HL-60 (cell line): ENCODE results near the gene CYP2J2.

ENCODE experiments used
- DNase-seq, 2 experiments: peaks; one replicate each; pipeline ENCODE4 v3.0.0-alpha.2; 2010 to 2020; ENCODE audit warnings: low read depth in 1 of 2, low spot score in 1 of 2
- H3K27ac ChIP-seq: fragments of 250-450 bp; sonication (Bioruptor Pico); replicated peaks from 2 replicates; pipeline ENCODE4 v1.5.1; 2020; ENCODE audit warnings: mild to moderate bottlenecking, moderate library complexity
- H3K27me3 ChIP-seq: fragments of 250-450 bp; sonication (Bioruptor Pico); 2 replicates; pipeline ENCODE4 v1.5.1; 2021; ENCODE audit warnings: mild to moderate bottlenecking, moderate library complexity; ENCODE audit not compliant: insufficient read depth, poor library complexity, severe bottlenecking
- H3K4me3 ChIP-seq: replicated peaks from 2 replicates; pipeline ENCODE4 v1.5.1; 2011; ENCODE audit warnings: mild to moderate bottlenecking, control low read depth, low read length; ENCODE audit not compliant: insufficient read depth
- GABPA ChIP-seq: IDR thresholded peaks from 2 replicates; pipeline ENCODE4 v1.6.1; 2012; ENCODE audit warnings: low read depth
- POLR2AphosphoS5 ChIP-seq: IDR thresholded peaks from 2 replicates; pipeline ENCODE4 v1.6.1; 2012; ENCODE audit warnings: low read depth
- SPI1 ChIP-seq: IDR thresholded peaks from 2 replicates; pipeline ENCODE4 v1.6.1; 2012; ENCODE audit warnings: low read depth, mild to moderate bottlenecking, borderline replicate concordance
- TF ChIP-seq, protein P1 (sequence below): IDR thresholded peaks from 2 replicates; pipeline ENCODE4 v1.6.1; 2012; ENCODE audit warnings: low read depth; ENCODE audit not compliant: insufficient replicate concordance
- TF ChIP-seq, protein P2 (sequence below): IDR thresholded peaks from one replicate; pipeline ENCODE4 v1.5.1; 2011; ENCODE audit warnings: low read length, control low read depth, inconsistent platforms; ENCODE audit not compliant: insufficient read depth

The CYP2J2 gene

DNA sequence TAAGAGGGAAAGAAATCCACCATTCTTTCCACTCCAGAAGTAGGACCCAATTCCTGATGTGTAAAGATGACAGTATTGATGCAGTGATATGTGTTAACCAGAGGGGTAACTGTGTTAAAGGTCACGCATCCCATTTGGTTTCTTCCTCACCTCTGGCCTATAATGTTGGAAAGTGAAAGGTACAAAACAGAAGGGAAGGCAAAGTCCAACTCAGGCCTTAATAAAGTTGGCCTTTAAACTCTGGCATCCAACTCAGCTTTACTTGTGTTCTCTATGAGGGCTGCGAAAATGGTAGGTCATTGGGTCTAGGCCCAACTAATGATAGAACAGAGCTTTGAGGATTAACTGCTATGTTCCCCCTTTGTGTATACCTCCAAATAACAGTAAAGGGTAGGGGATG is 17.9 kb downstream of the CYP2J2 start:
- TF ChIP-seq GABPA (no peak), POLR2AphosphoS5 (no peak), SPI1 (no peak)
- TF ChIP-seq, protein P1, sequence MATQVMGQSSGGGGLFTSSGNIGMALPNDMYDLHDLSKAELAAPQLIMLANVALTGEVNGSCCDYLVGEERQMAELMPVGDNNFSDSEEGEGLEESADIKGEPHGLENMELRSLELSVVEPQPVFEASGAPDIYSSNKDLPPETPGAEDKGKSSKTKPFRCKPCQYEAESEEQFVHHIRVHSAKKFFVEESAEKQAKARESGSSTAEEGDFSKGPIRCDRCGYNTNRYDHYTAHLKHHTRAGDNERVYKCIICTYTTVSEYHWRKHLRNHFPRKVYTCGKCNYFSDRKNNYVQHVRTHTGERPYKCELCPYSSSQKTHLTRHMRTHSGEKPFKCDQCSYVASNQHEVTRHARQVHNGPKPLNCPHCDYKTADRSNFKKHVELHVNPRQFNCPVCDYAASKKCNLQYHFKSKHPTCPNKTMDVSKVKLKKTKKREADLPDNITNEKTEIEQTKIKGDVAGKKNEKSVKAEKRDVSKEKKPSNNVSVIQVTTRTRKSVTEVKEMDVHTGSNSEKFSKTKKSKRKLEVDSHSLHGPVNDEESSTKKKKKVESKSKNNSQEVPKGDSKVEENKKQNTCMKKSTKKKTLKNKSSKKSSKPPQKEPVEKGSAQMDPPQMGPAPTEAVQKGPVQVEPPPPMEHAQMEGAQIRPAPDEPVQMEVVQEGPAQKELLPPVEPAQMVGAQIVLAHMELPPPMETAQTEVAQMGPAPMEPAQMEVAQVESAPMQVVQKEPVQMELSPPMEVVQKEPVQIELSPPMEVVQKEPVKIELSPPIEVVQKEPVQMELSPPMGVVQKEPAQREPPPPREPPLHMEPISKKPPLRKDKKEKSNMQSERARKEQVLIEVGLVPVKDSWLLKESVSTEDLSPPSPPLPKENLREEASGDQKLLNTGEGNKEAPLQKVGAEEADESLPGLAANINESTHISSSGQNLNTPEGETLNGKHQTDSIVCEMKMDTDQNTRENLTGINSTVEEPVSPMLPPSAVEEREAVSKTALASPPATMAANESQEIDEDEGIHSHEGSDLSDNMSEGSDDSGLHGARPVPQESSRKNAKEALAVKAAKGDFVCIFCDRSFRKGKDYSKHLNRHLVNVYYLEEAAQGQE = no peak
- TF ChIP-seq, protein P2, sequence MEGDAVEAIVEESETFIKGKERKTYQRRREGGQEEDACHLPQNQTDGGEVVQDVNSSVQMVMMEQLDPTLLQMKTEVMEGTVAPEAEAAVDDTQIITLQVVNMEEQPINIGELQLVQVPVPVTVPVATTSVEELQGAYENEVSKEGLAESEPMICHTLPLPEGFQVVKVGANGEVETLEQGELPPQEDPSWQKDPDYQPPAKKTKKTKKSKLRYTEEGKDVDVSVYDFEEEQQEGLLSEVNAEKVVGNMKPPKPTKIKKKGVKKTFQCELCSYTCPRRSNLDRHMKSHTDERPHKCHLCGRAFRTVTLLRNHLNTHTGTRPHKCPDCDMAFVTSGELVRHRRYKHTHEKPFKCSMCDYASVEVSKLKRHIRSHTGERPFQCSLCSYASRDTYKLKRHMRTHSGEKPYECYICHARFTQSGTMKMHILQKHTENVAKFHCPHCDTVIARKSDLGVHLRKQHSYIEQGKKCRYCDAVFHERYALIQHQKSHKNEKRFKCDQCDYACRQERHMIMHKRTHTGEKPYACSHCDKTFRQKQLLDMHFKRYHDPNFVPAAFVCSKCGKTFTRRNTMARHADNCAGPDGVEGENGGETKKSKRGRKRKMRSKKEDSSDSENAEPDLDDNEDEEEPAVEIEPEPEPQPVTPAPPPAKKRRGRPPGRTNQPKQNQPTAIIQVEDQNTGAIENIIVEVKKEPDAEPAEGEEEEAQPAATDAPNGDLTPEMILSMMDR = no peak
- DNase-seq = no peak
- Histone ChIP-seq H3K27me3 (peaks cover 9% of the 10 kb centered on the region), H3K27ac (no peak overlapping the region), H3K4me3 (no peak overlapping the region)

DNA sequence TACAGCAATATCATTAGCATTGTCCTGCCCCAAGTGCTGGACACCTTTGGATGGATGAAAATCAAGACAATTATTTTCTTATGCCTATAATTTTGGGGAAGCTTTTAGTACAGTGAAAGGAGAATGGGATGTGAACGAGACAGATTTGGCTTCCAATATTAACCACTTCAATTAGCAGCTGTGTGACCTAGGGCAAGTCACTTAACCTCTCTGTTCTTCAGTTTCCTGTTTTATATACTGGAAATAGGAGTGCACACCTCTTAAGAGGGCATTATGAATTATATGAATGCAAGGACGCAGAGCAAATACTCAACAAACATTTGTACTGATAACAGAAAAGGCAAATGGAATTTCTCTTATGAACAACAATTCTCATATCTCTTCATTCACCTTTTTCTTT is 18.5 kb downstream of the CYP2J2 start:
- TF ChIP-seq SPI1 (no peak), POLR2AphosphoS5 (no peak), GABPA (no peak)
- TF ChIP-seq, protein P2 = no peak
- TF ChIP-seq, protein P1 = no peak
- Histone ChIP-seq H3K27me3 (peaks cover 9% of the 10 kb centered on the region), H3K4me3 (no peak overlapping the region), H3K27ac (no peak overlapping the region)
- DNase-seq = no peak

DNA sequence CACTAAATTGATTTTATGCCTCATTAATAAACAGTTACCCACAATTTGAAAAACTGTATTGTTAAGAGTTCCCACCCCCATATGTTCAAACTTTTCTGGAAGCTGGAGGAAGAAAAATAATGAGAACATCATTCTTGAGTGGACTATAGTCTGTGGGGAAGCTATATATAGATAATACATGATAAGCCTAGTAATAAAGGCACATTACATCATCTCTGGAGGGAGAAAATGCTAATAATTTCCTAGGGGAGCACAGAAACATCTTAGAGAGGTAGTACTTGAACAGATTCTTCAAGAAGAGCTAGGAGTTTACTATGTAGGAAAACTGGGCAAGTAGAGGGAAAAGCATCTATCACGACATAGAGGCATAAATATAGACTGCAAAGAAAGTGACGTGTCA is 19.6 kb downstream of the CYP2J2 start:
- H3K27me3 ChIP-seq = peaks cover 5% of the 10 kb centered on the region
- TF ChIP-seq, protein P1 = no peak
- TF ChIP-seq SPI1 = no peak
- TF ChIP-seq POLR2AphosphoS5 = no peak
- TF ChIP-seq GABPA = no peak
- TF ChIP-seq, protein P2 = no peak
- no peak overlapping the region for H3K27ac ChIP-seq
- H3K4me3 ChIP-seq = no peak overlapping the region
- no peak for DNase-seq
